GM21825 (cell line): Measurements from ENCODE around the gene ZNF506.
"Not testable (repeated sequence)": the region's sequence is repeated elsewhere in the genome, so short reads cannot be mapped to it uniquely, and the experiment has no call there.

ENCODE experiments used
- ATAC-seq: cut with Tn5 transposase; IDR thresholded peaks from one replicate; pipeline ENCODE4 v1.9.1; 2021; ENCODE audit warnings: mild to moderate bottlenecking, moderate library complexity; ENCODE audit not compliant: unreplicated experiment

Gene ZNF506

GRCh38 chr19:19821366-19821951, at the start of gene ZNF506:
Gene ZNF506 (minus strand): TSS chr19:19821750. CDS start chr19:19821603, 147 bp downstream.
- ATAC-seq, result peak; percentile 79

DNA sequence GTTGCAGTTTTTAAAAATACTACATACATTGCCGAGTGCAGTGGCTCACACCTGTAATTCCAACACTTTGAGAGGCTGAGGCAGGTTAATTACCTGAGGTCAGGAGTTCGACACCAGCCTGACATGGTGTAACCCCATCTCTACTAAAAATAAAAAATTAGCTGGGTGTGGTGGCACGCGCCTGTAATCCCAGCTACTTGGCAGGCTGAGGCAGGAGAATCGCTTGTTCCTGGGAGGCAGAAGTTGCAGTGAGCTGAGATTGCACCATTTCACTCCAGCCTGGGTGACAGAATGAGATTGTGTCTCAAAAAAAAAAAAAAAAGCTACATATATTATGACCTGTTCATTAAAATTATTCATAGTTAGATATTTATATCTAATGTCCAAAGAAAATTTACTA, 48.5 kb upstream of the ZNF506 start:
- ATAC-seq, result not testable (repeated sequence)

DNA sequence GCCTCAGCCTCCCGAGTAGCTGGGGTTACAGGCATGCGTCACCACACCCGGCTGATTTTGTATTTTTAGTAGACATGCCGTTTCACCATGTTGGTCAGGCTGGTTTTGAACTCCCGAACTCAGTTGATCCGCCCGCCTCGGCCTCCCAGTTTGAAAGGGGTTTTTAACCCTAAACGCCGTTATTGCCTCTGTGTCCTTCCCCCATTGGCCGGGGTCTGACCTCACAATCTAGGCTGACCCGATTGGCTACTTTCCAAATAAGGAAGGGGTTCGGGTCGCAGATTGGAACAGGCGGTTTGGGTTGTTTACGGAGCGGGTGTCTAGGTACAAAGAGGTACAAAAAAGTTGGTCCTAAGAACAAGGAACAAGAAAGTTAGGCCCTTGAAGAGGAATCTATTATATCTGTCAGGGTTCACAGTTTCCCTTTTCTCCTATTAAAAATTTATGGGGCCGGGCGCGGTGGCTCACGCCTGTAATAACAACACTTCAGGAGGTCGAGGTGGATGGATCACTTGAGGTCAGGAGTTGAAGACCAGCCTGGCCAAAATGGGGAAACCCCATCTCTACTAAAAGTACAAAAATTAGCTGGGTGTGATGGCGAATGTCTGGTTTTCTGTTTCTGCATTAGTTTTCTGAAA, 45.2 kb upstream of the ZNF506 start:
- ATAC-seq, result no peak

DNA sequence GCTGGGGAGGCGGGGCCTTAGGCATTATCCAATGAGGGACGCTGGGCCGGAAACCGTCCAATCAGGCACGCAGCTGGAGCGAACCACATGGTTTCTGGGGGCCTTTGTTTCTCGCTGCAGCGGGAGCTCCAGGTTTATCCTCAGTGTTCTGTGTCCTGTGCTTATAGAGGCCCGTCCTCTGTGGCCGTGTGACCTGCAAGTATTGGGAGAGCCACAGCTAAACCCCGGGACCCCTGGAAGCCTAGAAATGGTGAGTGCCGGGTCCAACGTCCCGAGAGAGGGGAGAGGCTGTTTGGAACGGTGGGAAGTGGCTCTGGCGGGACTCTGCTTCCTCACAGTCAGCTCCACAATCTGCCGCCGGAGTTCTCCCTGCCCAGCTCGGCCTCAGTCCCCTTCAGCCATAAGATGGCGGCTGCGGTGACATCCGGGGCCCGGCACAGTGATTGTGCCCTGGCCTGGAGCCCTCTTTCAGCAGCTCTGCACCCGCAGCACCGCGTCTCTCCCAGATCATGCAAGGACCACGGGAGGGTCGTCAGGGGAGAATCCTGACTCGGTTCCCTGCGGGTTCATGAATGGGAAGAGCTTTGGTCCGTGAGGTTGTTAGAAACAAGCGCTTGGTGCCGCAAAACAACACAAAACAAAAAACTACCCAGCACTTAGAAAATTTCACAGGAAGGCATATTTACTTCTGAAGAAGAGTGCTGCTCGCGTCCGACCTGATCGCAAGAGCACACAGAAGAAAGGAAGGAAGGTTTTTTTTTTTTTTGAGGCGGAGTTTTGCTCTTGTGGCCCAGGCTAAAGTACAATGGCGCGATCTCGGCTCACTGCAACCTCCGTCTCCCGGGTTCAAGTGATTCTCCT, 44.4 kb upstream of the ZNF506 start, which contains the start of gene ZNF253:
Gene ZNF253, plus strand, starts transcription at position 133 of the 861 bp plus-strand sequence. Its CDS starts 115 bp downstream, at position 248.
- ATAC-seq, result peak; percentile 97

DNA sequence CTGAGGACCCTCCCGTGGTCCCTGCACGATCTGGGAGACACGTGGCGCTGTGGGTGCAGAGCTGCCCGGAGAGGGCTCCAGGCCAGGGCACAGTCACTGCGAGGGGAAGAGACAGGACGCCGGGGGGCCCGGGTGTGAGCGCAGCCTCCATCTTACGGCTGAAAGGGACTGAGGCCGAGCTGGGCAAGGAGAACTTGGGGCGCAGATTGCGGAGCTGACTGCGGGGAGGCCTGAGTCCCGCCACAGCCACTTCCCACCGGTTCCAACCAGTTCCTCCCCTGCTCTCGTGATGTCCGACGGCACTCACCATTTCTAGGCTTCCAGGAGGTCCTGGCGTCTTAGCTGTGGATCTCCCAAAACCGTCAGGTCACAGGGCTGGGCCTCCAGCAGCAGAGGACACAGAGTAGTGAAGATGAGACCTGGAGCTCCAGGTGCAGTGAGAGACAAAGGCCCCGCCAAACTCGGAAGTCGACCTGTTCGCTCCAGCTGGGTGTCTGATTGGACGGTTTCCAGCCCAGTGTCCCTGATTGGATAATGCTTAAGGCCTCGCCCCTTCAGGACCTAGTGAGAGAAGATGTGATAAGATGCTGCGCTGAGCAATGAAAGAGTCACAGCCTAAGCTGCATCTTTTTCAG, 39.3 kb upstream of the ZNF506 start:
- ATAC-seq, result no peak

DNA sequence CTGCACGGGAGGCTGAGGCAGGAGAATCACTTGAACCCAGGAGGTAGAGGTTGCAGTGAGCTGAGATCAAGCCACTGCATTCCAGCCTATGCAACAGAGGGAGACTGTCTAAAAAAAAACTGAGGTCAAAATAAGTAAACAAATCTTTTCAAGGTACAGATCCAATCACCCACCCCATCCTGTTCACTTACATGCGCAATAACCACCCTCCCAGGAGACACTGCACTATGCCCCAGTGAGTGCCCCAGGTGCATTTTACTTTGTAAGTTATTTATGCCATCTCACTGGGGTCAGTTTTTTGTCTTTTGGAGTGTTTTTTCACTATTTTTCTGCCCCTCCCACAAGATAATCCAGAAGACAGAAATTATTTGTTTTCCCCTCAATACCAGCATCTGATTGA, 37.2 kb upstream of the ZNF506 start:
- ATAC-seq, result no peak

- ATAC-seq, result not testable (repeated sequence)
These were observed 30.2 kb upstream of the ZNF506 start for GRCh38 chr19:19851740-19852139.

GRCh38 chr19:19849056-19849455, 27.5 kb upstream of the ZNF506 start:
- ATAC-seq, result no peak

GRCh38 chr19:19847781-19848180, 26.2 kb upstream of the ZNF506 start:
- no peak for ATAC-seq

GRCh38 chr19:19835560-19836038, 14.0 kb upstream of the ZNF506 start:
- ATAC-seq, result no peak

DNA sequence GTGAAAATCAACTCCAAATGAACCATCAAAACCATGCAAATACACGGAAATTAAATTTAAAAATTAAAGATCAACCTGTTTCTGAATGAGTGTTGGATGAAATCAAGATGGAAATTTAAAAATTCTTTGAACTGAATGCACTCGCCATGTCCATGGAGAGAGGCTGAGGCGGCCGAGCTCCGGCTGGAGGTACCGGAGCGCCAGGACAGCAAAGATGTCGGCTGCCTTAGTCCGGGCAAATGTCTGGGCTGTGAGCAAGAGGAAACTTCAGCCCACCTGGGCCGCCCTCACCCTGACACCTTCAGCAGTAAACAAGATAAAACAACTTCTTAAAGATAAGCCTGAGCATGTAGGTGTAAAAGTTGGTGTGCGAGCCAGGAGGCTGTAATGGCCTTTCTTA, 5.3 kb upstream of the ZNF506 start:
- ATAC-seq, result no peak

- no peak for ATAC-seq
These were observed 2.4 kb upstream of the ZNF506 start for GRCh38 chr19:19823916-19824315.

DNA sequence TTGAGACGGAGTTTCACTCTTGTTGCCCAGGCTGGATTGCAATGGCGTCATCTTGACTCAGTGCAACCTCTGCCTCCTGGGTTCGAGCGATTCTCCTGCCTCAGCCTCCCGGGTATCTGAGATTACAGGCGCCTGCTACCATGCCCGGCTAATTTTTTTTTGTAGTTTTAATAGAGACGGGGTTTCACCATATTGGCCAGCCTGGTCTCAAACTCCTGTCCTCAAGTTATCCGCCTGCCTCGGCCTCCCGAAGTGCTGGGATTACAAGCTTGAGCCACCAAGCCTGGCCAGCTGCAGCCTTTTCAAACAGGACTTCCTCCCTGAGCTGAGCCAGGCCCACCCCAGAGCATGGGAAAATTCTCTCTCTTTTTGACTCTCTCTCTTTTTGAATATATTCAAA, 426 bp upstream of the ZNF506 start:
- ATAC-seq, result not testable (repeated sequence)

GRCh38 chr19:19820774-19821320, 703 bp downstream of the ZNF506 start:
- no peak for ATAC-seq

- no peak for ATAC-seq
These were observed 4.2 kb downstream of the ZNF506 start for GRCh38 chr19:19817357-19817756.

- no peak for ATAC-seq
These were observed 4.9 kb downstream of the ZNF506 start for GRCh38 chr19:19816679-19817078.

DNA sequence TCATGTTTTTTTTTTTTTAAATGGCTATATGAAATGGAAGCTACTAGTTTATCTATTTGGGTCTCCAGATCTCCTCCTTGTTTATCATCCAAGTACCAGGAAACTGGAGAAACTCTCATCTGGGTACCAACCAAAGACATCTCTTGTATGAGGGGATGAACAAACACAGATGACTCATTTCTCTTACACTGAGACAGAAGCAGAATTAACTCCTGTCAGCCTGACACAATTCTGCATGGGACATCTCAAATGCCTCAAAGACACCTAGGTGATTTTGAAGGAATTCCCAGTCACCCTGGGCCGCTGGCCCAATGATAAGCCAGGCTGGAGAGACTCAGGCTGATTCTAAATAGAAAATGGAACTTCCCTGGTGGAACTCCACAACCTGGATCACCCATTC, 9.6 kb downstream of the ZNF506 start:
- not testable (repeated sequence) for ATAC-seq

DNA sequence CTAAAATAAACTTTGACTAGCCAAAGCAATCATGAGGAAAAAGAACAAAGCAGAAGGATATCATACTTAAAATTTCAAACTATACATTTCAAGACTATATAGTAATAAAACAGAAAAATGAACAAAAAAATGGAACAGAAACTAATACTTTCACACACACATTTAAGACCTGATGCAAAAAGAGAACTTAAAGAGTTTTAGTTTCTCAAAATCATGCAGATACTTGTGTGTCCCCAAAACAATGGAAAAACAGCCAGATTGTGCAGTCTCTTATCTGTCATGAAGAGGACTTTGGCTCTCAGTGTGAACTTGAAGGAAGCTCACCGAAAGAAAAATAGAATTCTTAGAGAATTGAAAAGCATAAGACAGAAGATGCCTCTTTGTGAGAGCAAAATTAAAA, 16.1 kb downstream of the ZNF506 start:
- ATAC-seq, result no peak

DNA sequence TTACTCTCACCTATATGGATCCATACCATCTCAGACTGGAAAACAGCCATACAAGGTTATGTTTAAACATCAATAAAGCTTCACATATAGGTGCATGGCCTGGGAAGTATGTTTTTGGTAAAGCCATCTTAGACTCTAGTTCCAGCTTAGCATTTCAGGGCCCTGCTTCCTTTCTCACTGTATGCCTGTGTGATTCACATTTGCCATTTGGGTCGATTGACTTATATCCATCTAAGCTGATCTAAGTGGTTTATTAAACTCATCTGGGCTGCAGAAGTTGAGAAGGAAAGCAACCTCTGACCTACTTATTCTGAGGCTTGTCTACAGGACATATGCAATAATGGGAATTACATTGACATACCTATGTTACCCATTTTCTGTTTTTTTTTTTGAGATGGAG, 33.5 kb downstream of the ZNF506 start:
- ATAC-seq, result no peak

DNA sequence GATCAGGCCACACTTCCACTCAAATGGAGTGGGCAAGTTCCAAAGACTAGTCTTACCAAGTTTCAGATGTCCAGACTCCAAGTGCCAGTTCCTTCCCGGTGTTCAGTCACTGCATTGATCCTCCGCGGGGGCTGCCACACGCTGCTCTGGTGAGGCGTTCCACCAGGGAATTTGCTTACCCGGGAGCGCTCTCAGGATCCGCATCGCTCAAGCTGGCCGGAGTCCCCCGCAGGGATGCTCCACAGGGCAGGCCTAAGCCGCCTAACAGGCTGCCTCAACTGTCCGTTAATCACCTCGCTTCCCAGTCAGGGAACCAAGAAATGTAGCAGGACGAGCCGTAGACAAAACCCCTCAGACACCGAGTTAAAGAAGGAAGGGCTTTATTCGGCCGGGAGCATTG, 36.1 kb downstream of the ZNF506 start:
- not testable (repeated sequence) for ATAC-seq

DNA sequence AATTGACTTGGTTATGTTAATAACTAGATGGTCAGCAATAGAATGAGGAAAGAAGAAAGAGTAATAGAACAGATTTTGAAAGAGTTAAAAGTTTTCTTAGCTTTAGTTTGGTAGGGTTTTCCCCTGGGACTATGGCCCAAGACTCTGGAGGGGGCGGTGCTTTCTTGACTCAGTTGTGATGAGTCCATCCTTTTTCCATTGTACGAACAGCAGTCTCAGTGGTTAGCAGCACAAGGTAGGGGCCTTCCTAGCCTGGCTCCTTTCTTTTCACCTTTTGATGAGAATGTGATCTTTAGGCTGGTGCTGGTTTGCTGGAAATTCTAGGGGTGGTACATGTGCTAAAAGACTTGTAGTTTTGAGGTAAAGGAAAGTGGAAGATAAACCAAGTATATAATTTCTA, 38.8 kb downstream of the ZNF506 start:
- no peak for ATAC-seq
